Gastrocnemius medialis (tissue), 4 donors: ENCODE measurements around the gene NKD1. TPM values are rescaled to one million over a fixed set of nuclear protein-coding genes. Genes with fewer than 3 reads are reported as not detected.

Source experiments
- ATAC-seq, 2 donors: fragments of 150-250 bp; one replicate each; pipeline ENCODE4 v1.9.1; 2016
- DNase-seq, 2 donors: peaks; one replicate each; pipeline ENCODE4 v3.0.0-alpha.2; 2019
- H3K27ac ChIP-seq, 4 donors: fragments of 200-600 bp; sonication (generic); 1 replicate in 1 of 4; 2 replicates in 3 of 4; pipeline ENCODE4 v1.5.1; 2016 to 2018; ENCODE audit warnings: mild to moderate bottlenecking in 2 of 4, moderate library complexity in 1 of 4
- H3K27me3 ChIP-seq, 3 donors: fragments of 200-600 bp; sonication (generic) in 2 of 3; 1 replicate in 1 of 3; 2 replicates in 2 of 3; pipeline versions ENCODE4 v1.5.1 to v1.6.0; 2016 to 2019; ENCODE audit warnings: mild to moderate bottlenecking in 1 of 3, moderate library complexity in 1 of 3
- H3K36me3 ChIP-seq, 2 donors: fragments of 200-600 bp; sonication (generic) in 1 of 2; one replicate each; pipeline ENCODE4 v1.5.1; 2017 to 2018
- H3K4me1 ChIP-seq, 2 donors: fragments of 200-600 bp; sonication (generic) in 1 of 2; one replicate each; pipeline ENCODE4 v1.5.1; 2016 to 2017; ENCODE audit warnings: mild to moderate bottlenecking in 2 of 2
- H3K4me3 ChIP-seq, 4 donors: fragments of 200-600 bp; sonication (generic) in 3 of 4; 1 replicate in 1 of 4; 2 replicates in 3 of 4; pipeline ENCODE4 v1.5.1; 2016 to 2019; ENCODE audit warnings: mild to moderate bottlenecking in 2 of 4
- H3K9me3 ChIP-seq, 3 donors: fragments of 200-600 bp; sonication (generic) in 2 of 3; 1 replicate in 1 of 3; 2 replicates in 2 of 3; pipeline ENCODE4 v1.5.1; 2016 to 2019
- POLR2A ChIP-seq, 2 donors: fragments of 450-650 bp; IDR thresholded peaks; one replicate each; pipeline ENCODE4 v1.6.1; 2017; ENCODE audit warnings: antibody characterized with exemption in 2 of 2, mild to moderate bottlenecking in 2 of 2, moderate library complexity in 2 of 2
- in situ Hi-C, 4 donors: fragments of 200-750 bp; cut with MboI; loops; one replicate each; pipeline versions ENCODE4 v1.15.0 to v1.8.0; 2017; ENCODE audit warnings: low sequenced_read_pairs in 4 of 4
- intact Hi-C: fragments of 100-400 bp; cut with DNase I; formaldehyde crosslinking; loops from one replicate; pipeline ENCODE4 v1.15.1; 2023; ENCODE audit warnings: low total_unique reads
- total RNA-seq, 4 donors: library from RNA; depleted of rRNA; stranded (reverse); fragments of >200 nt; gene quantifications; one replicate each; pipeline versions ENCODE4 v1.1.0 to v1.2.3, GENCODE V29; 2016
- TF ChIP-seq, protein P1 (sequence below), 5 experiments: fragments of 450-650 bp in 3 of 5; fragments of 200-600 bp in 2 of 5; sonication (generic) in 2 of 5; IDR thresholded peaks in 4 of 5; conservative IDR thresholded peaks in 1 of 5; 1 replicate in 4 of 5; 2 replicates in 1 of 5; pipeline ENCODE4 v1.5.1; 2016 to 2019; ENCODE audit warnings: antibody characterized with exemption in 5 of 5, mild to moderate bottlenecking in 3 of 5, moderate library complexity in 3 of 5

NKD1 gene
- total RNA-seq, 4 donors from 2014 or later = 0.10 to 0.75 (median 0.19) TPM

DNA sequence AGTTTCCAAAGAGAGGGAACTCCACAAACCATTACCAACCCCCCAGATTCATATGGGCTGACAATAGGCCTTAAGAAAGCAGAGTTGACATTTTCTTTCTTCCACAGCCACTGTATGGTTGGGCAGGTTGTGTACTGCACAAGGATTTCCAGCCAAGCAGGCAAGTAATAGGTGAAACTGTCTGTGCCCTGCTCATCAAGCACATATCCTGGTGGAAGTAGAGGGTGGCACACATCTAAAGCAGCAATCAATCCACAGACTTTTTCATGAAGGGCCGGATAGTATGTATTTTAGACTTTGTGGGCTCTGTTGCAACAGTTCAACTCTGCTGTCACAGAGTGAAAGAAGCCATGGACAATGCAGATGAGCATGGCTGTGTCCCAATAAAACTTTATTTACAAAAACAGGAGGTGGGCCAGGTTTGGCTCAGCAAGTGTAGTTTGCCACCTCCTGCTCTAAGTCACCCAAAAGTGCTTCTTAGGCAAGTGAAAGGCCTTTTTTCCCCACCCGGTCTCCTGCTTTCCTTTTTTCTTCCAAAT, 69.5 kb downstream of the NKD1 start:
- intact Hi-C loops = no loop called here
- Histone ChIP-seq H3K36me3 (no peaks in the 10 kb centered on the region), H3K9me3 (no peaks in the 10 kb centered on the region), H3K4me3 (no peak overlapping the region), H3K27me3 (no peaks in the 10 kb centered on the region), H3K4me1 (peaks cover 0 to 15% of the 10 kb centered on the region in 2 donors), H3K27ac (no peak overlapping the region)
- in situ Hi-C loops = no loop called here
- TF ChIP-seq POLR2A (IDR thresholded peaks at IDR 0.05) = no peak
- TF ChIP-seq, protein P1, sequence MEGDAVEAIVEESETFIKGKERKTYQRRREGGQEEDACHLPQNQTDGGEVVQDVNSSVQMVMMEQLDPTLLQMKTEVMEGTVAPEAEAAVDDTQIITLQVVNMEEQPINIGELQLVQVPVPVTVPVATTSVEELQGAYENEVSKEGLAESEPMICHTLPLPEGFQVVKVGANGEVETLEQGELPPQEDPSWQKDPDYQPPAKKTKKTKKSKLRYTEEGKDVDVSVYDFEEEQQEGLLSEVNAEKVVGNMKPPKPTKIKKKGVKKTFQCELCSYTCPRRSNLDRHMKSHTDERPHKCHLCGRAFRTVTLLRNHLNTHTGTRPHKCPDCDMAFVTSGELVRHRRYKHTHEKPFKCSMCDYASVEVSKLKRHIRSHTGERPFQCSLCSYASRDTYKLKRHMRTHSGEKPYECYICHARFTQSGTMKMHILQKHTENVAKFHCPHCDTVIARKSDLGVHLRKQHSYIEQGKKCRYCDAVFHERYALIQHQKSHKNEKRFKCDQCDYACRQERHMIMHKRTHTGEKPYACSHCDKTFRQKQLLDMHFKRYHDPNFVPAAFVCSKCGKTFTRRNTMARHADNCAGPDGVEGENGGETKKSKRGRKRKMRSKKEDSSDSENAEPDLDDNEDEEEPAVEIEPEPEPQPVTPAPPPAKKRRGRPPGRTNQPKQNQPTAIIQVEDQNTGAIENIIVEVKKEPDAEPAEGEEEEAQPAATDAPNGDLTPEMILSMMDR (IDR thresholded peaks at IDR 0.05 in 4 of 5, conservative IDR thresholded peaks at IDR 0.05 in 1 of 5) = no peak
- no peak for ATAC-seq
- DNase-seq = no peak

DNA sequence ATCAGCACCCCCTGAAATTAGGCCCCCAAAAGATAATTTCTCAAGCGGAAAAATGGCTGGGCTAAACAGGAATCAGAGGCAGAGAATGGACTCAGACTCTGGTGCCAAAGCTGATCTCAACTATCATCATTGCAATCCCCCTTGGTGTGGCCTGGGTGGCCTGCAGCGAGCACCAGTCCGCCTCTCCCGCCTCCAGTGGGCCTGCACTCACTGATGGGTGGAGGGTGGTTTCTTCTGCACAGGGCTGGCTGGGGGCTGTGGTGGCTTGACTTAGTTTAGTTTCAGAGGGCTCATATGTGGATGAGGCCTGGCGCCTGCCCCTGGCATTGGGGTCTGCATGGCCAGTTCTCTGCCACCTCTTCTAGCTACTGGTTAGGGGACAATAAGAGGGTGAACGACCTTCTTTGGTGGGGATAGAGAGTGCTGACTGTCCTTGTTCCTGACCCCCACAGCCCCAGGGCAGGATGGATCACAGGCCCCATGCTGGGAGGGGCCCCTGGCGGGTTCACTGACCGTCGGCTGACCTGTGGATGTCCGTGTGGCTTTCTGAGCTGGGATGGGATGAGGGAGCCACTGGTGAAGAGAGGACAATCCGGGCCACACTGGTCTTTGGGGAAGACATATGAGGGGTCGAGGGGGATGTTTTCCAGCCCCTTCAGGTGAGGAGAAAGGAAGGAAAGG, 70.2 kb downstream of the NKD1 start:
- ATAC-seq = no peak
- in situ Hi-C loops (no loop called here), intact Hi-C loops (no loop called here)
- no peak overlapping the region for H3K4me3 ChIP-seq
- TF ChIP-seq POLR2A (IDR thresholded peaks at IDR 0.05) = no peak
- TF ChIP-seq, protein P1 (IDR thresholded peaks at IDR 0.05 in 4 of 5, conservative IDR thresholded peaks at IDR 0.05 in 1 of 5) = no peak
- no peaks in the 10 kb centered on the region for H3K36me3 ChIP-seq
- no peaks in the 10 kb centered on the region for H3K9me3 ChIP-seq
- no peak overlapping the region for H3K27ac ChIP-seq
- no peaks in the 10 kb centered on the region for H3K27me3 ChIP-seq
- H3K4me1 ChIP-seq = peaks cover 0 to 15% of the 10 kb centered on the region in 2 donors
- no peak for DNase-seq

DNA sequence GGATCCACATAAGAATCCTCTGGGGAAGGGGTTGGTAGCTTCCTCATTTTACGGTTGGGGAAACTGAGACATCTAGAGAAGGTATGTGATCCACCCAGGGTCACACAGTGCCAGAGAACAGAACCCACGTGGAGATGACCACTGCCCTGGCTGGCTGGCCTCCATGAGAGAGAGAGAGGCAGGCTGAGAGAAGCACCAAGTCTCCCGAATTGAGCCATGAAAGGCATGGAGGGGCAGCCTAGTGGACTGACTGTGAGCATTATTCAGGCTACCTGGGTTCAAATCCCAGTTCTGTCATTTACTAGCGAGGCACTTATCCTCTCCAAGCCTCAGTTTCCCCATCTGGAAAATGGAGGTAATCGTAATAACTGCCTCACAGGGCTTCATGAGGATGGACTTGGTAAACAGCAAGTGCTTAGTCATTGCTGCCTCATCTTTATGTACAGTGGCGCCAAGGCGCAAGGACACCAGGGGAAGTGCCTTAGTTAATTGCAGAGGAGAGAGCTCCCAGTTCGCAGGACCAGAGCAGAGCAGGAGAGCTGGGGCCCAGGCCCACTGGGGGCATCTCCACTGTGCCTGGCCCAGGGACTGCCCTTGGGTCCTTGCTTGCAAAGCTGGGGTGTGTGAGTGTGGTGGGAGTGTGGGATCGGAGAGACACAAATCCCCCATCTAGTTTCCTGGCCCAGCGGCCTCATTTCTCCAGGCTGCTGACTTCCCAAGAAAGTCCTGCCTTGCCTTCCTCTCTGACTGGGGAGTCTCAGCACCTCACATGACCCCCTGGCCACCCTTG, 71.7 kb downstream of the NKD1 start:
- TF ChIP-seq POLR2A (IDR thresholded peaks at IDR 0.05) = no peak
- TF ChIP-seq, protein P1 (IDR thresholded peaks at IDR 0.05 in 4 of 5, conservative IDR thresholded peaks at IDR 0.05 in 1 of 5) = no peak
- Histone ChIP-seq H3K9me3 (no peaks in the 10 kb centered on the region), H3K27me3 (no peaks in the 10 kb centered on the region), H3K27ac (no peak overlapping the region), H3K4me1 (peaks cover 0 to 15% of the 10 kb centered on the region in 2 donors), H3K4me3 (no peak overlapping the region), H3K36me3 (no peaks in the 10 kb centered on the region)
- in situ Hi-C loops (no loop called here), intact Hi-C loops (no loop called here)
- DNase-seq (no peak), ATAC-seq (no peak)

DNA sequence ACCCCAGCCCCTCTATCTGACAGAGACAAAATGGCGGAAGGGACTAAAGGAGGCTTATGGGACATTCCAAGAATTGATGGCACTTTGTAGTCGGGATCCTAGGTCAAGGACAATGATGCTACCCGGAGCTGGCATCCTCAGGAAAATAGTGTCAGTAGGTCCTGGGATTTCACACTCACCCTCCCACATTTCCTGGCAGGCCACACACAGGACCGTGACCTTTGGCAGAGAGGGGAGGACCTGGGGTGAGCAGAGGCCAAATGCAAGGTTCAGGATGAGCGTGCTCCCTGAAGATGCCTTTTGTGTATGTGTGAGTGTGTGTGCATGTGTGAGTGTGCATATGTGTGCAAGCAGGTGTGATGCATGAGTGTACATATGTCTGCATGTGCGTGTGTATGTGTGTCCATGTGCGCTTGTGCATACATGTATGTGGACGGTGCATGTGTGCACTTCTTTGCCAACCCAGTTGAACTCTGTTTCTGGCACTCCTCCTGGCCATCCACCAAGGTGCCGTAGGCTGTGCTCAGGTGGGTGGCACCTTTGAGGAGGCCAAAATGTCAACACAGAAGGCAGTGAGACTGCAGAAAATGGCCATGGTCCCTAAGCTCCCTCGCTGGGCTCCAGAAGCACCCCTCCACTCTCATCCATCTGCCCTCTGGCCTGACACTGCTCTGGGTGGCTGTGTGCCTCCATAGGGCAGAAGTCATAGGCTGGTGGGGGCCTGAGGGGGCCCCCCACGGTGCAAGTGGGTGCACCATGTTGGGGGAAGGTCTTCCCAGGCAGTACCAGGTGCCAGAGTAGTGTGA, 72.7 kb downstream of the NKD1 start:
- DNase-seq (no peak), ATAC-seq (no peak)
- no peak overlapping the region for H3K27ac ChIP-seq
- no peaks in the 10 kb centered on the region for H3K36me3 ChIP-seq
- TF ChIP-seq, protein P1 (IDR thresholded peaks at IDR 0.05 in 4 of 5, conservative IDR thresholded peaks at IDR 0.05 in 1 of 5) = no peak
- TF ChIP-seq POLR2A (IDR thresholded peaks at IDR 0.05) = no peak
- H3K9me3 ChIP-seq = no peaks in the 10 kb centered on the region
- H3K4me1 ChIP-seq = peaks cover 0 to 9% of the 10 kb centered on the region in 2 donors
- in situ Hi-C loops = no loop called here
- H3K4me3 ChIP-seq = no peak overlapping the region
- intact Hi-C loops = no loop called here
- H3K27me3 ChIP-seq = no peaks in the 10 kb centered on the region
